Loucy (cell line): ENCODE results near the gene AKT1.

ENCODE experiments used
- EZH2phosphoT487 ChIP-seq: fragments of 200-600 bp; IDR thresholded peaks from 2 replicates; pipeline ENCODE4 v1.6.1; 2018; ENCODE audit warnings: antibody characterized with exemption, mild to moderate bottlenecking, moderate library complexity, borderline replicate concordance
- TF ChIP-seq, protein P1 (sequence below): fragments of 200-600 bp; sonication (generic); conservative IDR thresholded peaks from 2 replicates; pipeline ENCODE4 v1.5.1; 2014; ENCODE audit warnings: mild to moderate bottlenecking, antibody characterized with exemption, low read length

GRCh38 chr14:104739546-104740516 is 55.7 kb downstream of the AKT1 start:
- TF ChIP-seq, protein P1, sequence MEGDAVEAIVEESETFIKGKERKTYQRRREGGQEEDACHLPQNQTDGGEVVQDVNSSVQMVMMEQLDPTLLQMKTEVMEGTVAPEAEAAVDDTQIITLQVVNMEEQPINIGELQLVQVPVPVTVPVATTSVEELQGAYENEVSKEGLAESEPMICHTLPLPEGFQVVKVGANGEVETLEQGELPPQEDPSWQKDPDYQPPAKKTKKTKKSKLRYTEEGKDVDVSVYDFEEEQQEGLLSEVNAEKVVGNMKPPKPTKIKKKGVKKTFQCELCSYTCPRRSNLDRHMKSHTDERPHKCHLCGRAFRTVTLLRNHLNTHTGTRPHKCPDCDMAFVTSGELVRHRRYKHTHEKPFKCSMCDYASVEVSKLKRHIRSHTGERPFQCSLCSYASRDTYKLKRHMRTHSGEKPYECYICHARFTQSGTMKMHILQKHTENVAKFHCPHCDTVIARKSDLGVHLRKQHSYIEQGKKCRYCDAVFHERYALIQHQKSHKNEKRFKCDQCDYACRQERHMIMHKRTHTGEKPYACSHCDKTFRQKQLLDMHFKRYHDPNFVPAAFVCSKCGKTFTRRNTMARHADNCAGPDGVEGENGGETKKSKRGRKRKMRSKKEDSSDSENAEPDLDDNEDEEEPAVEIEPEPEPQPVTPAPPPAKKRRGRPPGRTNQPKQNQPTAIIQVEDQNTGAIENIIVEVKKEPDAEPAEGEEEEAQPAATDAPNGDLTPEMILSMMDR: no peak
- no peak for TF ChIP-seq EZH2phosphoT487
